OCI-LY1 (cell line): ENCODE measurements around the gene ARHGAP6.

Experiments
- H2AFZ ChIP-seq: fragments of 200-600 bp; sonication (generic), shearing (Covaris generic); 2 replicates; pipeline ENCODE4 v1.6.0; 2014; ENCODE audit warnings: antibody characterized with exemption, mild to moderate bottlenecking, low read length
- H3F3A ChIP-seq: fragments of 200-600 bp; sonication (generic), shearing (Covaris generic); 2 replicates; pipeline ENCODE4 v1.6.0; 2014; ENCODE audit warnings: mild to moderate bottlenecking, antibody characterized with exemption, low read length, moderate library complexity; ENCODE audit not compliant: insufficient read depth
- H3K27ac ChIP-seq: fragments of 200-600 bp; sonication (generic); 2 replicates; pipeline ENCODE4 v1.5.1; 2014; ENCODE audit warnings: low read length, mixed run types, mild to moderate bottlenecking, low read depth; ENCODE audit not compliant: poor library complexity, severe bottlenecking
- H3K27me3 ChIP-seq: fragments of 200-600 bp; sonication (generic); 2 replicates; pipeline ENCODE4 v1.6.0; 2014; ENCODE audit warnings: antibody characterized with exemption, mild to moderate bottlenecking, low read length, moderate library complexity; ENCODE audit not compliant: insufficient read depth
- H3K36me3 ChIP-seq: fragments of 200-600 bp; sonication (generic); 2 replicates; pipeline ENCODE4 v1.6.1; 2014; ENCODE audit warnings: mild to moderate bottlenecking, antibody characterized with exemption, low read length, moderate library complexity, mixed read lengths; ENCODE audit not compliant: insufficient read depth
- H3K4me1 ChIP-seq: fragments of 200-600 bp; sonication (generic); 2 replicates; pipeline ENCODE4 v1.5.1; 2014; ENCODE audit warnings: mild to moderate bottlenecking, low read length, moderate library complexity; ENCODE audit not compliant: insufficient read depth, severe bottlenecking
- H3K4me2 ChIP-seq: fragments of 200-600 bp; sonication (generic), shearing (Covaris generic); 2 replicates; pipeline ENCODE4 v1.6.1; 2014; ENCODE audit warnings: low read length
- H3K4me3 ChIP-seq: fragments of 200-600 bp; sonication (generic); 2 replicates; pipeline ENCODE4 v1.5.1; 2014; ENCODE audit warnings: low read length, low read depth, mild to moderate bottlenecking, mixed read lengths; ENCODE audit not compliant: poor library complexity, severe bottlenecking
- H3K79me2 ChIP-seq: fragments of 200-600 bp; shearing (Covaris generic); 2 replicates; pipeline ENCODE4 v1.6.1; 2016; ENCODE audit warnings: mixed run types, low read length, mixed read lengths; ENCODE audit not compliant: insufficient read depth
- H3K9ac ChIP-seq: fragments of 200-600 bp; sonication (generic), shearing (Covaris generic); 2 replicates; pipeline ENCODE4 v1.6.1; 2014; ENCODE audit warnings: mild to moderate bottlenecking, low read length, mixed read lengths
- H3K9me2 ChIP-seq: fragments of 200-600 bp; sonication (generic), shearing (Covaris generic); 2 replicates; pipeline ENCODE4 v1.6.1; 2014; ENCODE audit warnings: low read depth, mild to moderate bottlenecking, low read length, mixed read lengths
- H3K9me3 ChIP-seq: fragments of 200-600 bp; shearing (Covaris generic); 2 replicates; pipeline ENCODE4 v1.6.1; 2014; ENCODE audit warnings: low read length, mixed read lengths
- H4K20me1 ChIP-seq: fragments of 200-600 bp; sonication (generic), shearing (Covaris generic); 2 replicates; pipeline ENCODE4 v1.6.0; 2016; ENCODE audit warnings: mild to moderate bottlenecking, low read length; ENCODE audit not compliant: insufficient read depth
- EZH2 ChIP-seq: fragments of 200-600 bp; sonication (generic), shearing (Covaris generic); IDR thresholded peaks from 2 replicates; pipeline ENCODE4 v1.8.0; 2017; ENCODE audit warnings: borderline replicate concordance, mixed run types, mild to moderate bottlenecking, antibody characterized with exemption, low read length, moderate library complexity, mixed read lengths
- TF ChIP-seq, protein P1 (sequence below): fragments of 200-600 bp; sonication (generic), shearing (Covaris generic); IDR thresholded peaks from 2 replicates; pipeline ENCODE4 v1.5.1; 2017; ENCODE audit warnings: mild to moderate bottlenecking, antibody characterized with exemption, low read length, moderate library complexity, mixed read lengths

ARHGAP6 gene

GRCh38 chrX:11259437-11259836 is 406.3 kb downstream of the ARHGAP6 start:
- Histone ChIP-seq H3K4me1 (no peaks in the 10 kb centered on the region), H3F3A (no peaks in the 10 kb centered on the region), H3K27ac (no peak overlapping the region), H3K36me3 (no peaks in the 10 kb centered on the region), H3K4me3 (no peak overlapping the region), H3K27me3 (no peaks in the 10 kb centered on the region), H3K4me2 (no peak overlapping the region), H2AFZ (no peak overlapping the region), H3K9ac (no peak overlapping the region), H3K9me3 (no peaks in the 10 kb centered on the region), H3K9me2 (no peaks in the 10 kb centered on the region), H4K20me1 (no peaks in the 10 kb centered on the region), H3K79me2 (no peaks in the 10 kb centered on the region)
- TF ChIP-seq, protein P1, sequence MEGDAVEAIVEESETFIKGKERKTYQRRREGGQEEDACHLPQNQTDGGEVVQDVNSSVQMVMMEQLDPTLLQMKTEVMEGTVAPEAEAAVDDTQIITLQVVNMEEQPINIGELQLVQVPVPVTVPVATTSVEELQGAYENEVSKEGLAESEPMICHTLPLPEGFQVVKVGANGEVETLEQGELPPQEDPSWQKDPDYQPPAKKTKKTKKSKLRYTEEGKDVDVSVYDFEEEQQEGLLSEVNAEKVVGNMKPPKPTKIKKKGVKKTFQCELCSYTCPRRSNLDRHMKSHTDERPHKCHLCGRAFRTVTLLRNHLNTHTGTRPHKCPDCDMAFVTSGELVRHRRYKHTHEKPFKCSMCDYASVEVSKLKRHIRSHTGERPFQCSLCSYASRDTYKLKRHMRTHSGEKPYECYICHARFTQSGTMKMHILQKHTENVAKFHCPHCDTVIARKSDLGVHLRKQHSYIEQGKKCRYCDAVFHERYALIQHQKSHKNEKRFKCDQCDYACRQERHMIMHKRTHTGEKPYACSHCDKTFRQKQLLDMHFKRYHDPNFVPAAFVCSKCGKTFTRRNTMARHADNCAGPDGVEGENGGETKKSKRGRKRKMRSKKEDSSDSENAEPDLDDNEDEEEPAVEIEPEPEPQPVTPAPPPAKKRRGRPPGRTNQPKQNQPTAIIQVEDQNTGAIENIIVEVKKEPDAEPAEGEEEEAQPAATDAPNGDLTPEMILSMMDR: no peak
- no peak for TF ChIP-seq EZH2

GRCh38 chrX:11257711-11258110 is 408.0 kb downstream of the ARHGAP6 start:
- H3K9ac ChIP-seq: no peak overlapping the region
- no peaks in the 10 kb centered on the region for H3K79me2 ChIP-seq
- H3K36me3 ChIP-seq: no peaks in the 10 kb centered on the region
- no peaks in the 10 kb centered on the region for H3K27me3 ChIP-seq
- no peak for TF ChIP-seq EZH2
- TF ChIP-seq, protein P1: no peak
- no peaks in the 10 kb centered on the region for H3K4me1 ChIP-seq
- H2AFZ ChIP-seq: no peak overlapping the region
- H3K9me3 ChIP-seq: no peaks in the 10 kb centered on the region
- no peaks in the 10 kb centered on the region for H4K20me1 ChIP-seq
- H3K4me2 ChIP-seq: no peak overlapping the region
- H3K9me2 ChIP-seq: no peaks in the 10 kb centered on the region
- H3K4me3 ChIP-seq: no peak overlapping the region
- no peaks in the 10 kb centered on the region for H3F3A ChIP-seq
- H3K27ac ChIP-seq: no peak overlapping the region

- Histone ChIP-seq H3F3A (no peaks in the 10 kb centered on the region), H3K4me1 (no peaks in the 10 kb centered on the region), H3K9me2 (no peaks in the 10 kb centered on the region), H4K20me1 (no peaks in the 10 kb centered on the region), H3K27me3 (no peaks in the 10 kb centered on the region), H3K27ac (no peak overlapping the region), H3K36me3 (no peaks in the 10 kb centered on the region), H3K4me2 (no peak overlapping the region), H3K9ac (no peak overlapping the region), H2AFZ (no peak overlapping the region), H3K4me3 (no peak overlapping the region), H3K9me3 (no peaks in the 10 kb centered on the region), H3K79me2 (no peaks in the 10 kb centered on the region)
- no peak for TF ChIP-seq EZH2
- TF ChIP-seq, protein P1: no peak
These were observed 408.4 kb downstream of the ARHGAP6 start for GRCh38 chrX:11257290-11257689.
